ENCODE results near the gene LTA4H. TPM values are rescaled to one million over a fixed set of nuclear protein-coding genes. Genes with fewer than 3 reads are reported as not detected.
"Not testable (repeated sequence)": the region's sequence is repeated elsewhere in the genome, so short reads cannot be mapped to it uniquely, and the experiment has no call there.

LTA4H gene
- 43.7 and 78.5 TPM in 2 replicates for total RNA-seq (2014; rRNA removed; shearing (Covaris generic); ENCODE audit: low replicate concordance)

GRCh38 chr12:96035283-96036236 lies at the start of gene LTA4H:
Gene LTA4H (minus strand): TSS chr12:96035587. CDS start chr12:96035519, 68 bp downstream.
- in situ Hi-C loops (cut with HindIII; ENCODE audit: low pct_unique_long_range_greater_than_20kb, low sequenced_read_pairs) = no loop called here

DNA sequence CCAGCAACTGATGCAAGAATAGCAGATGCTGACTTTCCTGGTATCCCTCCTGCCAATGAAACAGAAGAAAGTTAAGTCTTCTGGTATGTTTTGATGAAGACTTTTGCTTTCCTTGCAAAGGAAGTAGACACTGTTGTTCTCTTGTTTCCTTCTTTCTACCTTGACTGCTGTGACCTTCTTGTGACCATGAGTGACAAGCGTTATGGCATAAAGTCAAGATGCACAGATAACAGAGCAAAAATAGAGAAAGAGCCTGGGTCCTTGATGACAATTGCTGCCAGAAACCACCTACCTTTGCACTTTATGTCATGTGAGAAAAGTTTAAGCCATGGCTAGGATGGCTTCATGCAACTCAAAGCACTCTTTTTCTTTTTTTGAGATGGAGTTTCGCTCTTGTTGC lies 49.2 kb upstream of the LTA4H start:
- no peak for DNase-seq (ENCODE audit: low read depth)
- in situ Hi-C loops (cut with HindIII; ENCODE audit: low pct_unique_long_range_greater_than_20kb, low sequenced_read_pairs) = no loop called here

More at GRCh38 chr12:96035283-96036236, at the start of gene LTA4H:
- DNase-seq (ENCODE audit: low read depth) = peak; percentile 97

DNA sequence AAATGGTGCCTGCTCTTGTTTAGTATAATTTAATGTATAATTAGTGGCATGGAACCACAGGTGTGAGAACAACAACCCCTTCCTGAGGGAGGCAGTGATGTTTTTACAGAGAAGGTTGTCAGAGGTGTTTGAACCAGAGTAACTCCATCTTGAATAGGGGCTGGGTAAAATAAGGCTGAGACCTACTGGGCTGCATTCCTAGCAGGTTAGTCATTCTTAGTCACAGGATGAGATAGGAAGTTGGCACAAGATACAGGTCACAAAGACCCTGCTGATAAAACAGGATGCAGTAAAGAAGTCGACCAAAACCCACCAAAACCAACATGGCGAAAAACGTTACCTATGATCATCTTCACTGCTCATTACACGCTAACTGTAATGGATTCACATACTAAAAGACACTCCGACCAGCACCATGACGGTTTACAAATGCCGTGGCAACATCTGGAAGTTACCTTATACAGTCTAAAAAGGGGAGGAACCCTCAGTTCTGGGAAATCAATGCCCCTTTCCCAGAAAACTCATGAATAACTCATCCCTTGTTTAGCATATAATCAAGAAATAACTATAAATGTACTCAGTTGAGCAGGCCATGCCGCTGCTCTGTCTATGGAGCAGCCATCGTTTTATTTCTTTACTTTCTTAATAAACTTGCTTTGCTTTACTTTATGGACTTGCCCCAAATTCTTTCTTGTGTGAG lies 47.8 kb upstream of the LTA4H start:
- no peak for DNase-seq (ENCODE audit: low read depth)

GRCh38 chr12:96081596-96081995 lies 46.2 kb upstream of the LTA4H start:
- no peak for DNase-seq (ENCODE audit: low read depth)
- in situ Hi-C loops (cut with HindIII; ENCODE audit: low pct_unique_long_range_greater_than_20kb, low sequenced_read_pairs) = no loop called here

More for the DNA sequence above, 47.8 kb upstream of the LTA4H start:
- in situ Hi-C loops (cut with HindIII; ENCODE audit: low pct_unique_long_range_greater_than_20kb, low sequenced_read_pairs) = no loop called here

- no peak for DNase-seq (ENCODE audit: low read depth)
- in situ Hi-C loops (cut with HindIII; ENCODE audit: low pct_unique_long_range_greater_than_20kb, low sequenced_read_pairs) = no loop called here
Measured at GRCh38 chr12:96078231-96079135, 43.1 kb upstream of the LTA4H start.

DNA sequence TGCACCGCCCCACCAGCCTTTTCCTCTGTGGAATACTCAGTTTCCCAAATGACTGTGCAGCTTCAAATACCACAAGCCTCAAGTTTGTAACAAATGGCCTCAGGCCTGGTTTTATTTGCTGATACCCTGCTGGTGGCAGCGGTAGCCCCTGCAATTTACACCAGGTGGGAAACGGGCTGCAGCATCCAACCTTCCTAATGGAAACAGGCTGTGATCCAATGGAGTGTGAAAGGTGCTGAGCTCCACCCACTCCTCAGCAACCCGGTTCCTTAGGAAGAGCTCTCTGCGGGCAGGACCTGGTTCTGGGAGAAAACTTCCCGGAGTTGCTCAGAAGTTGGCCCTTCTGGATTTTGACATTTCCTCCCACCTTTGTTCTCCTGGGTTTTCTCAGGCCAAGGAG lies 41.7 kb upstream of the LTA4H start:
- in situ Hi-C loops (cut with HindIII; ENCODE audit: low pct_unique_long_range_greater_than_20kb, low sequenced_read_pairs) = no loop called here
- no peak for DNase-seq (ENCODE audit: low read depth)

DNA sequence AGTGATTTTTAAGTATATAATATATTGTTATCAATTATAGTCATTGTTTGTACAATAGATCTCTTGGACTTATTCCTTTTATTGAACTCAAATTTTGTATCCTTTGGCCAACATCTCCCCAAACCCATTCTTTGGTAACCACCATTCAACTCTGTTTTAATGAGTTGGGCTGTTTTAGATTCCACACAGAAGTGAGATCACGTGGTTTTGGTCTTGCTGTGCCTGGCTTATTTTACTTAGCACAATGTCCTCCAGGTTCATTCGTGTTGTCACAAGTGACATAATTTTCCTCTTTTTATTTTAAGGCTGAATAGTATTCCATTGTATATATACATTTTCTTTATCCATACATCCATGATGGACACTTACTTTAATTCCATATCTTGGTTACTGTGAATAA lies 40.2 kb upstream of the LTA4H start:
- in situ Hi-C loops (cut with HindIII; ENCODE audit: low pct_unique_long_range_greater_than_20kb, low sequenced_read_pairs) = no loop called here
- no peak for DNase-seq (ENCODE audit: low read depth)

DNA sequence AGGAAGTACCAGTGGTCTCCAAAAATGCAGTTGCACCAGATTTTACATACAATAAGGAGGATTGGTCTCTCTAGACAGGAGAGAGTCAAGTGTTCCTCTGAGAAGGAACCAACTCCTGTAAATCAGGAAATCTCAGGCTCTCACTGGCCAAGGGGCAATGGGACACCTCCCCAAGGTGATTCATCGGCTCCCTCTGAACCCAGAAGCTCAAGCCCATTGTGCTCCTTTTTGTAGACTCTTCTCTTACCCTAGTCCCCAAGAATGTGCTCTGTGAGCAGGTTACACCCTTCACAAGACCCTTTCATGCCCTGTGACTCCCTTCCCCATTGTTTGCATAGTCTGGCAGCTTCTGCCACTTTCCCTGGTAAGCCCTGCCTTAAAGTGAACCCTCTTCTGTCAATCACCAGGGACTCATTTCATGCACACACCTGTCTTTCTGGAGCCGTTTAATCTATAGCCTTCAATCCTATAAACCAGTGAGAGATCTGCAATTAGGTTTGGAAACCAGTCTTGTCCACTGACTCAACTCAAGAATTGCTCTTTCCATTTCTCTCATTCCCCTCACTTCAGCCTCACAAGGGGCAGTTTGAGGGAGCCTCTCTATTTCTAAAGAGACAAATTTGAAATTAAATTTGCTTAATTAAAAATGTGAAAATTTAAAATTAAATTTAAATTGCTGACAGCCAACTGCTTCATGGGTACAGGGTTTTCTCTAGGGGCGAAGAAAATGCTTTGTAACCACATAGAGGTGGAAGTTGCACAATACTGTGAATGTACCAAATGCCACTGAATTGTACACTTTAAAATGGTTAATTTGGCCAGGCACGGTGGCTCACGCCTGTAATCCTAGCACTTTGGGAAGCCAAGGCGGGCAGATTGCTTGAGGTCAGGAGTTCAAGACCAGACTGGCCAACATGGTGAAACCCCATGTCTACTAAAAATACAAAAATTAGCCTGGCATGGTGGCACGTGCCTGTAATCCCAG lies 38.3 kb upstream of the LTA4H start:
- in situ Hi-C loops (cut with HindIII; ENCODE audit: low pct_unique_long_range_greater_than_20kb, low sequenced_read_pairs) = no loop called here
- DNase-seq (ENCODE audit: low read depth) = no peak

- in situ Hi-C loops (cut with HindIII; ENCODE audit: low pct_unique_long_range_greater_than_20kb, low sequenced_read_pairs) = no loop called here
- DNase-seq (ENCODE audit: low read depth) = no peak
Measured at GRCh38 chr12:96070670-96071279, 35.4 kb upstream of the LTA4H start.

DNA sequence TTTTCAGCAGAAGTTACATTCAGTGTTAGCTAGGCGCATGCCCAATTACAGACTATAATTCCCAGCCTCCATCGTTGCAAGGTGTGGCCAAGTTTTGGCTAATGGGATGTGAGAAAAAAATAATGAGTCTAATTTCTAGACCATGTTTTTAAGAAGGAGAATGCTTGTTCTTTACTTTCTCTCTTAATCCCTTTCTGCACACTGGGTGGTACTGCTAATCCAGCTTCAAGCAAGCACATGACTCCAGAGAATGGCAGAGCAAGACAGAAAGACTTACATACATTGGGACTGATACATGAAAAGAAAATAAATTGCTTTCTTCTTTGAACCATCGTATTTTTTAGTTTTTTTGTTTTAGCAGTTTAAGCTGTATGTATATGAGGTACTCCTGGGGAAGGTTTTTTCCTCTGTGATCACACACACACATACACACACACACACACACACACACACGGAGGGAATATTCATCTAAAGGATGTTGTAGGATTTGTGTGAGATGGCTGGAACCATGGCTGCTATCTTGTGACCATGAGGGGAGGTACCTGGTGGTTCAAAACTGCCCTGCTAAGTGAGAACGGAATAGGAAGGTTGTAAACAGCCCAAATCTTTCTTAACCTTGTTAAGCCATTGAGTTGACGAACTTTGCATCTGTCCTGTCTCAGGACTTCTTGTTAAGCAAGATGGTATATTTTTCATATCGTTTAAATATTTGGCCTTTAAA lies 34.3 kb upstream of the LTA4H start:
- DNase-seq (ENCODE audit: low read depth) = no peak
- in situ Hi-C loops (cut with HindIII; ENCODE audit: low pct_unique_long_range_greater_than_20kb, low sequenced_read_pairs) = no loop called here

- in situ Hi-C loops (cut with HindIII; ENCODE audit: low pct_unique_long_range_greater_than_20kb, low sequenced_read_pairs) = no loop called here
- no peak for DNase-seq (ENCODE audit: low read depth)
Measured at GRCh38 chr12:96068636-96069035, 33.2 kb upstream of the LTA4H start.

GRCh38 chr12:96068111-96068510 lies 32.7 kb upstream of the LTA4H start:
- in situ Hi-C loops (cut with HindIII; ENCODE audit: low pct_unique_long_range_greater_than_20kb, low sequenced_read_pairs) = no loop called here
- no peak for DNase-seq (ENCODE audit: low read depth)

DNA sequence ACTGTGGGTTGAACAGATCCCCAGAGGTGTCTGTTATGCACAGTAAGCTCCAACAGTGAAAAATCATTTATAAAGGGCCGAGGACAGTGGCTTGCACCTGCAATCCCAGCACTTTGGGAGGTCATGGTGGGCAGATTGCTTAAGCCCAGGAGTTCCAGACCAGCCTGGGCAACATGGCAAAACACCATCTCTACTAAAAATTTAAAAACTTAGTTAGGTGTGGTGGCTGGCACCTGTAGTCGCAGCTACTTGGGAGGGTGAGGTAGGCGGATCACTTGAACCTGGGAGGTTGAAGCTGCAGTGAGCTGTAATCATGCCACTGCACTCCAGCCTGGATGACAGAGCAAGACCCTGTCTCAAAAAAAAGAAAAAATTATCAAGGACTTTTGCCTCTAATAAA lies 30.4 kb upstream of the LTA4H start:
- in situ Hi-C loops (cut with HindIII; ENCODE audit: low pct_unique_long_range_greater_than_20kb, low sequenced_read_pairs); DNase-seq (ENCODE audit: low read depth): not testable (repeated sequence)

- in situ Hi-C loops (cut with HindIII; ENCODE audit: low pct_unique_long_range_greater_than_20kb, low sequenced_read_pairs) = no loop called here
- no peak for DNase-seq (ENCODE audit: low read depth)
Measured at GRCh38 chr12:96064966-96065365, 29.6 kb upstream of the LTA4H start.

GRCh38 chr12:96064271-96064670 lies 28.9 kb upstream of the LTA4H start:
- DNase-seq (ENCODE audit: low read depth) = no peak
- in situ Hi-C loops (cut with HindIII; ENCODE audit: low pct_unique_long_range_greater_than_20kb, low sequenced_read_pairs) = no loop called here

DNA sequence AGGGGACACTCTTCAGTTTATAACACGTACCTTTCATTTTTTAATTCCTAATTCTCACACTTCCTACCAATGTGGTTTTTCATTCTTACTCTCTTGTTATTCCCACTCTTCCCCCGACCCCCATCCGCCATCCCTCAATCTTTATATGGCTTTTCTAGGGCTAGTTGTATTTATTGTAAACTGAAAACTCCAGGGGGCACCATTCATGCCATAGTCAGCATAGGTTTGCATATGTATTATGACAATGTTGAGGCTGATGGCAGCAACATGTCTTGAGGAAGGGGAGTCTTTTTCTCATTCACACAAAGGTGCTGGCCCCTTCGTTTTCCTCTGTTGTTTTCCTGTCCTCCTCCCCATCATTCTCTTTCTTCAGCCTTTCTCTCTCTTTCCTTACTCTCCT lies 27.7 kb upstream of the LTA4H start:
- in situ Hi-C loops (cut with HindIII; ENCODE audit: low pct_unique_long_range_greater_than_20kb, low sequenced_read_pairs) = no loop called here
- no peak for DNase-seq (ENCODE audit: low read depth)
